HG03066 (cell line): ENCODE data around the gene DTX2.
"Not testable (repeated sequence)": the region's sequence is repeated elsewhere in the genome, so short reads cannot be mapped to it uniquely, and the experiment has no call there.

Experiments
- ATAC-seq: cut with Tn5 transposase; IDR thresholded peaks from one replicate; pipeline ENCODE4 v1.9.1; 2021; ENCODE audit warnings: low read depth; ENCODE audit not compliant: unreplicated experiment

The DTX2 gene

GRCh38 chr7:76485822-76486610 is 24.5 kb downstream of the DTX2 start:
- ATAC-seq, result not testable (repeated sequence)

- peak; percentile 99 for ATAC-seq
Measured at GRCh38 chr7:76486618-76487017, 25.1 kb downstream of the DTX2 start.

DNA sequence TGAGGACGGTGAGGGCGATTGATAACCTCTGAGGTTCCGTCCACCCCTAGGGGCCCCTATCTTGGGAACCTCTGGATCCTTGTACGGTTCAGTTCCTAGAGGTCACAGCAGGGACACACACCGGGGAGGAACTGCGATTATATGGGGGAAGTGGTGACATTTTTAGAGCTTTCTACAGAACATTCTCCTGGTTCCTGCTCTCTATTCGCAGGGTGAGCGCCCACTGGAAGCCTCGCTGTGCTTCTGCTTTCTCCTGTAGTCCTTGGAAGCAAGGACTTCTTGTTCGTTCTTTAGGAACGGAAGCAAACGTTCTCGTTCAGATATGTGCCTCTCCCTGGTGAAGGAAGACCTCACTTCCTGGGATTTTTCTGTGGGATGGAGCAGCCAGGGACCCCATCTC is 26.5 kb downstream of the DTX2 start:
- not testable (repeated sequence) for ATAC-seq

DNA sequence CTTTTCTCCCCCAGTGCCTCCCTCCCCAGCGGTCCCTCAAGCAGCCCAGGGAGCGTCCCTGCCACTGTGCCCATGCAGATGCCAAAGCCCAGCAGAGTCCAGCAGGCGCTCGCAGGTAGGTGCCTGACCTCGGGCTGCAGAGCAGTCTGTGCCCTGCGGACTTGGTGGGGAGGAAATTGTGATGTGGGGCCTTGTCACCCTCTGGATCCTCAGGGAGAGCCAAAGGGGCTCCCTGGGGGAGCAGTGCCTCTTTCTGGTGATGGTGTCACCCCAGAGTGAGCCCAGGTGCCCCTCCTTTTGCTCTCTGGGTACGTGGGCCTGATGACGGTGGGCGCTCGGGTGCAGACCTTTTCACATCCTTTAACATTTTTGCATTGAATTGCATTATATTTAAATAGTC is 30.6 kb downstream of the DTX2 start:
- not testable (repeated sequence) for ATAC-seq

DNA sequence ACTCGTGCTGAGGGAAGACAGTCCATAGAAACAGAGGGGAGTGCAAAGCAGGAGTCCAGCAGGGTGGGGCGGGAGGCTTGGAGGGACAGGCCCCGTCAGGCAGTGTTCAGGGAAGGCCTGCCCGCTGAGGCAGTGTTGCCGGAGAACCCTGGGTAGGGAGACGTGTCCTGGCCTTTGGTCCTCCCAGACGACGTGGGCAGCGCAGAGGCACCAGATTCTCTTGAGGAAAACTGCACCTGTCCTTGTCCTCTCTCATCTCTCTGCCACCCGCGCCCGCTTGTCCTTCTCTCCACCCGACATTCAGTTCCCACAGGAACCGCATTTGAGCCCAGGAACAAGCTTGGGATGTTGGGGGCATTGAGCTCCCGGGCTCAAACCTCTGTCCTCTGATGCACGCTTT is 34.2 kb downstream of the DTX2 start:
- ATAC-seq, result not testable (repeated sequence)

DNA sequence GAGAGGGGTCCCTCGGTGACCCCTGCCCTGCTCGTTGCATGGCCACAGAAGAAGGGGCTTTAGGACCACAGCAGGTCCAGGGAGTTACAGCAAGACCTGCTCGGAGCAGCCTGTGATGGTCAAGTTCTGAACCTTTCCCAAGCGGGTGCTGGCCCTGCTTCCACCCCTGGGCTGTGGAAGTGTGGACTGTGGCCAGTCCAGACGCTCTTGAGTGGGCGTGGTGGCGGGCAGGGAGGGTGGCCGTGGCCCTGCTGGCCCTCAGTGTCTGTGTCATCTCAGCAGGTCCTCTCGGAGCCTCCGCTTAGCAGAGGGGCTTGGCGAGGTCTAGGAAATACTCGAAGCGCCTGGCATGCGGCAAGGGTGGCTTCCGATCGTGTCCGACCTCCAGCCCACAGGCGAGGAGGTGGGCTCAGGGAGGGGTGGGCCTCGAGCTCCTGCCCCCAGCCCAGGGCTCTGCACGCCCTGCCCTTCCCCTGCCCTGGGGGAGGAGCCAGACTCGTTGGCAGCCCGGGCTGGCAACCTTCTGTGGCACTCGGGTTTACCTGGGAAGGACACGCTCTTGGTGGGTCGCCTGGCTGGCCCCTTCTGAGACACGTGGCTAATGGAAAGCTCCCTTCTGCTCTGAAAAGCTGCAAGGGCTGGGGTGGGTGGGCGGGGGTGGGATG is 36.5 kb downstream of the DTX2 start:
- not testable (repeated sequence) for ATAC-seq

- ATAC-seq, result not testable (repeated sequence)
Measured at GRCh38 chr7:76498583-76499200, 37.2 kb downstream of the DTX2 start.

DNA sequence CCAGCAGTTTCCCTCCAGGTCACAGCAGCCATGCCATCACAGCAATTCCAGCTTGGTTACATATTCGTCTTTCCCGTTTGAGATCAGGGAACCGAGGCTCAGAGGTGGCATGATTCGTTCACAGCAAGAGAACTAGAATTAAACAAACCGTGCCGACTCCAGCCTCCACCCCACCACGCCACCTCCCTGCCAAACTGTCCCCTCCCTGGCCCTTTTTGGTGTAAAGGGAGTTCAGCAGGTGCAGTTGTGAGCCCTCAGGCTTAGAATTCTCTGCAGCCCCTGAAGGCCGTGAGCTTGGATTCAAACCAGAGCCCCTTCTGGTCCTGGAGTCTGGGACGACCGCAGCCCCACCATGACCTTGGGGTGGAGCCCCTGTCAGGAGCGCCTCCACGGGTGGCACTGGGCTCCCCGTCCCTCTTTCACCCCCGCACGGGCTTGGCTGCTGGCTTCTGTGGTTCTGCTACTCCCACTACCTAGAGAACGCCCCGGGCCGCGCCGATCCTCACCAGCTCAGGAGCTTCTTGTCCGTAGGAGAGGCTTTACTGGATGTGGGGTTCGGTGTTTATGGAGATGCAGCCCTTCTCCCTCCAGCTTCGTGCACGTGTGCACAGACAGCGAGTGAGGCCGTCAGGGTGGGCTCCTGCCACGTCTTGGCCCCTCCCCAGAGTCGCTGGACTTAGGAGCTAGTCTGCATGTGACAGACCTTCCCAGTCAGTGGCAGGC is 37.9 kb downstream of the DTX2 start:
- not testable (repeated sequence) for ATAC-seq

DNA sequence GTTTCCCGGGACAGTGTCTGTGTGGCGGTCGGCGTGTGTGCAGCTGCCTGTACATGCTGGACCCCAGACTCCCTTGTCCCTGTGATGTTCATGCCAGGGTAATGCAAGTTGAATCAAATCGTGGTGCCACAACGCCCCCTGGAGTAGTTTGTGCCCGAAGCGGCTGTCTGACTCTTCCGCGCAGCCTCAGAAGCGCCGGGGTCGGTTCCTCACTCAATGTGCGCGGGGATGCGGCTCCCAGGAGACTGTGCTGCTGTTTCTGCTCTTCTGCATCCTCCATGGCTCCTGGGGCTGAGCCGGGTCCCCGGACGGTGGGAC is 38.4 kb downstream of the DTX2 start:
- ATAC-seq, result not testable (repeated sequence)

DNA sequence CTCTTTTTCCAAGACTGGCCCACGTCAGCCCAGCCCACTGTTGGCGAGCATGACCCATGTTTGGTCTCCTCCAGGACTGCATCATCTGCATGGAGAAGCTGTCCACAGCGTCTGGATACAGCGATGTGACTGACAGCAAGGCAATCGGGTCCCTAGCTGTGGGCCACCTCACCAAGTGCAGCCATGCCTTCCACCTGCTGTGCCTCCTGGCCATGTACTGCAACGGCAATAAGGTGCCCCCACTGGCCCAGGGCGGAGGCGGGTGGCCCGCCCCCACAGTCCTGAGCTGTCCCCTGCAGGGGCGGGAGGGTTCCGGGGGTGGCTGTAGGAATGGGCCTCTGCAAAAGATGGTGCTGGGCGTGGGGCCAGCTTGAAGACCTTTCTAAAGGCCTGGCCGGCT is 40.7 kb downstream of the DTX2 start:
- ATAC-seq, result not testable (repeated sequence)

- ATAC-seq, result not testable (repeated sequence)
Measured at GRCh38 chr7:76502836-76503235, 41.3 kb downstream of the DTX2 start.

GRCh38 chr7:76503244-76503643 is 41.7 kb downstream of the DTX2 start:
- ATAC-seq, result not testable (repeated sequence)

DNA sequence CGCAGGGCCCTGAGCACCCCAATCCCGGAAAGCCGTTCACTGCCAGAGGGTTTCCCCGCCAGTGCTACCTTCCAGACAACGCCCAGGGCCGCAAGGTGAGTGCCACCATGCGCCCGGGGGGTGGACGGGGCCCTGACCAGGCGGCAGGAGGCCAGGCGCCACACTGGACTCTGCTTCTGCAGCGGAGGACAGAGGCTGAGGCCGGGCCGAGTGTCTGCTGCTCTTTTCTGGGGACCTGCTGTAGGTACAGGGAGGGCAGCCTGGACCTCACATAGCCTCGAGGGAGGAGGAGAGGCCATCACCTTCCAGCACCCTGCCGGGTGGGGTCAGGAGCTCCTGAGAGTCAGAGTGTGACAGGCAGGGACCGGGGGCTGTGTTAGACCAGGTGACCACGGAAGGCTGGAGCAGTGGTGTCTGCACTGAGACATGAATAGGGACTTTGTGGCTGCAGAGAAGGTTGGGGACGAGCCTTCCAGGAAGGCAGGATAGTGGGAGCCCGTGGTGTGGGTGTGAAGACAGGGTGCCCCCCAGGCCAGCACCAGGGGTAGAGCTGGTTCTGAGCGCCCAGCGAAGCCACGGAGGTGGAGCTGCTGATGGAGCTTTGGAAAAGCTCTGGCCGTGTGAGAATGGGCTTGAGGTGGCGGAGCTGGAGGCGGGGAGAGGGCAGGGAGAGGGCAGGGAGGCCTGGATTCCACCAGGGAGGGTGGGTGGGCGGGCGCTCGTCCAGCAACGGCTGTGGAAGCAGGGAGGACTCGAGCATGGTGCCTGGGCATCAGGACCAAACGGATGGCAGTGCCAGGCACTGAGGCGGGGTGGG is 43.0 kb downstream of the DTX2 start:
- ATAC-seq, result not testable (repeated sequence)

GRCh38 chr7:76505168-76506080 is 43.9 kb downstream of the DTX2 start:
- no peak for ATAC-seq

GRCh38 chr7:76506081-76506440 is 44.6 kb downstream of the DTX2 start:
- no peak for ATAC-seq

DNA sequence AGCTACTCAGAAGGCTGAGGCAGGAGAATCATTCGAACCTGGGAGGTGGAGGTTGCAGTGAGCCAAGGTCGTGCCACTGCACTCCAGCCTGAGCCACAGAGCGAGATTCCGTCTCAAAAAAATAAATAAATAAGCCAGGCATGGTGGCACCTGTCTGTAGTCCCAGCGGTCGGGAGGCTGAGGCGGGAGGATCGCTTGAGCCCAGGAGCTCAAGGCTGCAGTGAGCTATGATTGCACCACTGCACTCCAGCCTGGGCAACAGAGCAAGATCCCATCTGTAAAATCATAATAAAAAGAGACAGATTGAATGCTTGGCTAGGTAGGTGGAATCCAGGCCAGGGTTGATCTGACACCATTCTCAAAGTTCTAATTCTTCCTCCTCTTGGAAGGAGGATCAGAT is 45.1 kb downstream of the DTX2 start:
- ATAC-seq, result not testable (repeated sequence)

GRCh38 chr7:76507723-76508406 is 46.4 kb downstream of the DTX2 start:
- no peak for ATAC-seq
